Thoracic aorta (tissue), 2 donors: Measurements from ENCODE around the gene LMTK3. TPM values are rescaled to one million over a fixed set of nuclear protein-coding genes. Genes with fewer than 3 reads are reported as not detected.

Experiments
- ATAC-seq: fragments of 150-250 bp; one replicate; pipeline ENCODE4 v1.8.0; 2017; ENCODE audit warnings: low read depth; ENCODE audit not compliant: insufficient number of reproducible peaks, low FRiP score
- DNase-seq: peaks from one replicate; pipeline ENCODE4 v3.0.0-alpha.2; 2020; ENCODE audit warnings: low spot score
- H3K27ac ChIP-seq, 2 donors: fragments of 200-600 bp; sonication (generic); 1 replicate in 1 of 2; 2 replicates in 1 of 2; pipeline ENCODE4 v1.5.1; 2016; ENCODE audit warnings: mild to moderate bottlenecking in 2 of 2, moderate library complexity in 2 of 2
- H3K27me3 ChIP-seq: fragments of 200-600 bp; sonication (generic); replicated peaks from 2 replicates; pipeline ENCODE4 v1.6.0; 2016; ENCODE audit warnings: mild to moderate bottlenecking; ENCODE audit not compliant: insufficient read depth
- H3K36me3 ChIP-seq: fragments of 200-600 bp; sonication (generic); one replicate; pipeline ENCODE4 v1.5.1; 2016
- H3K4me1 ChIP-seq, 2 donors: fragments of 200-600 bp; sonication (generic); 1 replicate in 1 of 2; 2 replicates in 1 of 2; pipeline versions ENCODE4 v1.5.1 to v1.6.0; 2016; ENCODE audit warnings: low read depth in 2 of 2, mild to moderate bottlenecking in 1 of 2; ENCODE audit not compliant: control insufficient read depth in 1 of 2
- H3K4me3 ChIP-seq: fragments of 200-600 bp; sonication (generic); 2 replicates; pipeline ENCODE4 v1.5.1; 2016; ENCODE audit warnings: mild to moderate bottlenecking
- H3K9me3 ChIP-seq: fragments of 200-600 bp; sonication (generic); 2 replicates; pipeline ENCODE4 v1.5.1; 2016
- total RNA-seq, 2 donors: library from RNA; depleted of rRNA; stranded (reverse); fragments of >200 nt; gene quantifications; one replicate each; pipeline versions ENCODE4 v1.1.0 to v1.2.3, GENCODE V29; 2016
- TF ChIP-seq, protein P1 (sequence below): fragments of 200-600 bp; sonication (generic); IDR thresholded peaks from one replicate; pipeline ENCODE4 v1.5.1; 2019; ENCODE audit warnings: antibody characterized with exemption

Gene LMTK3
- total RNA-seq, 2 donors from 2014 or later: 0.41 to 4.5 TPM

DNA sequence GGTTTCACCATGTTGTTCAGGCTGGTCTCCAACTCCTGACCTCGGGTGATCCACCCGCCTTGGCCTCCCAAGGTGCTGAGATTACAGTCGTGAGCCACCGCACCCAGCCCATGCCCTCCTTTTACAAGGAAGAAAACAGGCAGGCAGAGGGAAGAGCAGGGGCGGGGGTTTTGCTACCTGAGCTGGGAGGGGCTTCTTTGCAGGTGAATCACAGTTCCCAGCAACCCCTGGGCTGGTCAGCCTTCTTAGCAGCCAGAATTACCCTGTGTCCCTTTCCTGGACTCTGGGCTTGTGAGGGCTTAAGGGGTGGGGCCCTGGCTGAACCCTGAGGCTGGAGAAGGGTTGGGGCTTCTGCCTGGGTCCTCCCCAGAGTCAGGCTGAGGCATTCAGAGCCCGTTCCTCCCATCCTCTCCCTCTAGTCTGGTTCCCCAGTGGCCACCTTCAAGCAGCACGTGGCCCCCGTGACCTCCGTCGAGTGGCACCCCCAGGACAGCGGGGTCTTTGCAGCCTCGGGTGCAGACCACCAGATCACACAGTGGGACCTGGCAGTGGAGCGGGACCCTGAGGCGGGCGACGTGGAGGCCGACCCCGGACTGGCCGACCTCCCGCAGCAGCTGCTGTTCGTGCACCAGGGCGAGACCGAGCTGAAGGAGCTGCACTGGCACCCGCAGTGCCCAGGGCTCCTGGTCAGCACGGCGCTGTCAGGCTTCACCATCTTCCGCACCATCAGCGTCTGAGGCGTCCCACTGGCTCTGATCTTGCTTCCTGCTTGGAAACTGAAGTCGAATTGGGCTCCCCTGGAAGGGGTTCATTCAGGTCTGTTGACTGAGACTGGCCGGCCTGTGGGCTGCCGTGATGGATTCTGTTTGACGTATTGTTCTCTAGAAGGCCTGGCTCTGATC, 59.1 kb downstream of the LMTK3 start:
- no peaks in the 10 kb centered on the region for H3K27me3 ChIP-seq
- no peaks in the 10 kb centered on the region for H3K4me1 ChIP-seq
- no peak overlapping the region for H3K4me3 ChIP-seq
- peaks cover 43% of the 10 kb centered on the region for H3K36me3 ChIP-seq
- DNase-seq (no peak), ATAC-seq (no peak)
- H3K9me3 ChIP-seq: no peaks in the 10 kb centered on the region
- TF ChIP-seq, protein P1, sequence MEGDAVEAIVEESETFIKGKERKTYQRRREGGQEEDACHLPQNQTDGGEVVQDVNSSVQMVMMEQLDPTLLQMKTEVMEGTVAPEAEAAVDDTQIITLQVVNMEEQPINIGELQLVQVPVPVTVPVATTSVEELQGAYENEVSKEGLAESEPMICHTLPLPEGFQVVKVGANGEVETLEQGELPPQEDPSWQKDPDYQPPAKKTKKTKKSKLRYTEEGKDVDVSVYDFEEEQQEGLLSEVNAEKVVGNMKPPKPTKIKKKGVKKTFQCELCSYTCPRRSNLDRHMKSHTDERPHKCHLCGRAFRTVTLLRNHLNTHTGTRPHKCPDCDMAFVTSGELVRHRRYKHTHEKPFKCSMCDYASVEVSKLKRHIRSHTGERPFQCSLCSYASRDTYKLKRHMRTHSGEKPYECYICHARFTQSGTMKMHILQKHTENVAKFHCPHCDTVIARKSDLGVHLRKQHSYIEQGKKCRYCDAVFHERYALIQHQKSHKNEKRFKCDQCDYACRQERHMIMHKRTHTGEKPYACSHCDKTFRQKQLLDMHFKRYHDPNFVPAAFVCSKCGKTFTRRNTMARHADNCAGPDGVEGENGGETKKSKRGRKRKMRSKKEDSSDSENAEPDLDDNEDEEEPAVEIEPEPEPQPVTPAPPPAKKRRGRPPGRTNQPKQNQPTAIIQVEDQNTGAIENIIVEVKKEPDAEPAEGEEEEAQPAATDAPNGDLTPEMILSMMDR: no peak
- H3K27ac ChIP-seq: no peak overlapping the region

DNA sequence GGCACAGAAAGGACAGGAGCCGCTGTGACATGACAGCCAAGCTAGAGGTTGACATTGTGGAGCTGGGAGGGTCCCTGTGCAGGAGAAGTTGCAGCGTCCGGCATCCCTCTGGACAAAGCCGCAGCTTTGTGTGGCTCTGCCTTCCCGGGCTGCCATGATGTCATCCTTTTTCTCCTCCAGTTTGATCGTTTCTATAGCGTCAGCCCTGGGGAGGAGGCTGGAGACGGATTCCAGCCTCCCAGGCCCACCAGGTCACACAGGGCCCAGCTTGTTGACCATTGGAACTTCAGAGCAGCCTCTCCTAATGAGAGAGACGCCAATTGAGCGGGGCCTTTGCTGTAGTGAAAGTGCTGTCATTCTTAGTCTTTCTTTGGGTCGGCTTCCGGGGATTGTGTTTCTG, 60.0 kb downstream of the LMTK3 start:
- peaks cover 43% of the 10 kb centered on the region for H3K36me3 ChIP-seq
- no peak overlapping the region for H3K27ac ChIP-seq
- ATAC-seq (no peak), DNase-seq (no peak)
- H3K9me3 ChIP-seq: no peaks in the 10 kb centered on the region
- no peaks in the 10 kb centered on the region for H3K27me3 ChIP-seq
- TF ChIP-seq, protein P1: no peak
- H3K4me1 ChIP-seq: peaks cover under 1 to 1% of the 10 kb centered on the region in 2 donors
- H3K4me3 ChIP-seq: no peak overlapping the region

DNA sequence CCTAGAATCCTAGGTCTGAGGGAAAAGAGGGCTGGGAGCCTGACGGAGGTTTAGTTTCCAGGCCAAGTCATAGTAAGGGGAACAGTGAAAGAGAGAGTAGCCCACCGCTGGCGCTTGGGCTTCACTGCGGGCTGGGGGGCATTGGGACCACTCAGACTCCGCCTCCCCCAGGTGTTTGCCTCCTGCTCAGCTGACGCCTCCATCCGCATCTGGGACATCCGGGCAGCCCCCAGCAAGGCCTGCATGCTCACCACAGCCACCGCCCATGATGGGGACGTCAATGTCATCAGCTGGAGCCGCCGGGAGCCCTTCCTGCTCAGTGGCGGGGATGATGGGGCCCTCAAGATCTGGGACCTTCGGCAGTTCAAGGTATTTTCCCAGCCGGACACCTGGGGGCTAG, 60.8 kb downstream of the LMTK3 start:
- Histone ChIP-seq H3K9me3 (no peaks in the 10 kb centered on the region), H3K27me3 (no peaks in the 10 kb centered on the region), H3K4me1 (peaks cover 5 to 7% of the 10 kb centered on the region in 2 donors), H3K4me3 (no peak overlapping the region), H3K27ac (no peak overlapping the region), H3K36me3 (peaks cover 43% of the 10 kb centered on the region)
- TF ChIP-seq, protein P1: no peak
- ATAC-seq: no peak
- no peak for DNase-seq

DNA sequence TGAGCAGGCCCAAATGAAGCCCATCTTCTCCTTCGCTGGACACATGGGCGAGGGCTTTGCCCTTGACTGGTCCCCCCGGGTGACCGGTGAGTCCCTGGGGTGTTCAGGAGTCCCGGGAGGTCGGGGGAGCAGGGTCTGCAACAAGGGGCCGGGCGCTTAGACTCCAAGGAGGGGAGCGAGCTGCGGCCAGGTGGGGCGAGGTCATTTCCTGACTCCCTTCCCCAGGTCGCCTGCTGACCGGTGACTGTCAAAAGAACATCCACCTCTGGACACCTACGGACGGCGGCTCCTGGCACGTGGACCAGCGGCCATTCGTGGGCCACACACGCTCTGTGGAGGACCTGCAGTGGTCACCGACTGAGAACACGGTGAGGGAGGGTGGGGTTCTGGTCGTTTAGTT, 61.2 kb downstream of the LMTK3 start:
- Histone ChIP-seq H3K4me1 (peaks cover 5 to 7% of the 10 kb centered on the region in 2 donors), H3K4me3 (no peak overlapping the region), H3K27ac (no peak overlapping the region), H3K36me3 (peaks cover 43% of the 10 kb centered on the region), H3K9me3 (no peaks in the 10 kb centered on the region), H3K27me3 (no peaks in the 10 kb centered on the region)
- DNase-seq (no peak), ATAC-seq (no peak)
- TF ChIP-seq, protein P1: no peak

DNA sequence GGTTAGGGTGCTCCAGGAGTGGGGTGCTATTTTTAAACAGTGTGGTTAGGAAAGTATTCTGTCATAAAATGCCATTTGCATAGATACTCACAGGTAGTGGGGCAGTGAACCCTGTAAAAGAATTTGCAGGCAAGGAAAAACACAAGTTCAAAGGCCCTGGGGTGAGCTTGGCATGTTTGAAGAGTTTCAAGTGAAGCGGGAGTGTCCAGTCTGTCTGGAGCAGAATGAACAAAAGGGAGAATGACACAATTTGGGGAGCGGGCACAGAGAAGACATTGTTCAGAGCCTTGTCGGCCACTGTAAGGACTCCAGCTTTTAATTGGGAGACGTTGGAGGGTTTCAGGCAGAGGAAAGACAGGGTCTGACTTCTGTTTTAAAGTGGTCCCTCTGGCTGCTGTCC, 63.1 kb downstream of the LMTK3 start:
- H3K9me3 ChIP-seq: no peaks in the 10 kb centered on the region
- DNase-seq (no peak), ATAC-seq (no peak)
- no peak overlapping the region for H3K27ac ChIP-seq
- H3K27me3 ChIP-seq: no peaks in the 10 kb centered on the region
- no peak overlapping the region for H3K4me3 ChIP-seq
- H3K36me3 ChIP-seq: peaks cover 37% of the 10 kb centered on the region
- TF ChIP-seq, protein P1: no peak
- peaks cover 17 to 22% of the 10 kb centered on the region in 2 donors for H3K4me1 ChIP-seq
